A673 (cell line): ENCODE data around the gene ANXA11. TPM values are rescaled to one million over a fixed set of nuclear protein-coding genes. Genes with fewer than 3 reads are reported as not detected.

Experiments
- BruUV-seq: library from RNA; stranded (reverse); fragments of 400-500 nt; replicated peaks from 2 replicates; lab custom pipeline; 2021; lab: Mats Ljungman, UMichigan
- CTCF ChIA-PET: fragments of 300-600 bp; sonication (Branson Sonifier 250); formaldehyde crosslinking; loops from one replicate; lab custom pipeline; 2022; ENCODE audit warnings: antibody characterized with exemption; lab: Charles Lee
- POLR2A ChIA-PET: fragments of 300-600 bp; sonication (Branson Sonifier 250); formaldehyde crosslinking; loops from one replicate; lab custom pipeline; 2022; ENCODE audit warnings: antibody characterized with exemption; ENCODE audit not compliant: low non-redundant PET; lab: Charles Lee
- DNase-seq: peaks from one replicate; pipeline ENCODE4 v3.0.0-alpha.2; 2015; ENCODE audit warnings: low spot score
- H3K27ac ChIP-seq: fragments of 200-600 bp; sonication (generic); 2 replicates; pipeline ENCODE4 v1.5.1; 2016; ENCODE audit warnings: mixed run types, low read depth, mild to moderate bottlenecking, mixed read lengths, antibody characterized with exemption, low read length; ENCODE audit not compliant: poor library complexity, severe bottlenecking
- H3K27me3 ChIP-seq: fragments of 200-600 bp; sonication (generic); replicated peaks from 2 replicates; pipeline ENCODE4 v1.6.1; 2017; ENCODE audit warnings: mixed run types, low read depth, mild to moderate bottlenecking, mixed read lengths, antibody characterized with exemption, low read length; ENCODE audit not compliant: insufficient read depth, poor library complexity
- H3K36me3 ChIP-seq: fragments of 200-600 bp; sonication (generic); 2 replicates; pipeline ENCODE4 v1.6.1; 2016; ENCODE audit warnings: mixed run types, mild to moderate bottlenecking, mixed read lengths, antibody characterized with exemption, low read length; ENCODE audit not compliant: insufficient read depth, poor library complexity, severe bottlenecking
- H3K4me1 ChIP-seq: fragments of 200-600 bp; sonication (generic); 2 replicates; pipeline ENCODE4 v1.6.1; 2017; ENCODE audit warnings: mixed run types, mild to moderate bottlenecking, mixed read lengths, antibody characterized with exemption, low read length; ENCODE audit not compliant: insufficient read depth, poor library complexity, severe bottlenecking
- H3K4me3 ChIP-seq: fragments of 200-600 bp; sonication (generic); 2 replicates; pipeline ENCODE4 v1.5.1; 2016; ENCODE audit warnings: low read depth, mixed run types, mild to moderate bottlenecking, mixed read lengths, low read length; ENCODE audit not compliant: poor library complexity, severe bottlenecking
- H3K9me3 ChIP-seq: fragments of 200-600 bp; sonication (generic); 2 replicates; pipeline ENCODE4 v1.6.1; 2016; ENCODE audit warnings: mixed run types, low read depth, mild to moderate bottlenecking, mixed read lengths, antibody characterized with exemption, low read length; ENCODE audit not compliant: poor library complexity, severe bottlenecking
- CTCF ChIP-seq: fragments of 300-800, 200-600 bp; sonication (generic); conservative IDR thresholded peaks from 2 replicates; pipeline ENCODE4 v1.5.1; 2017; ENCODE audit warnings: low read depth, mild to moderate bottlenecking, antibody characterized with exemption, low read length, moderate library complexity, mixed read lengths
- EZH2 ChIP-seq: fragments of 200-600 bp; sonication (generic); IDR thresholded peaks from 2 replicates; pipeline ENCODE4 v1.6.1; 2017; ENCODE audit warnings: borderline replicate concordance, low read depth, mild to moderate bottlenecking, mixed read lengths, antibody characterized with exemption, low read length; ENCODE audit not compliant: poor library complexity, severe bottlenecking
- intact Hi-C: fragments of 100-400 bp; cut with micrococcal nuclease; formaldehyde crosslinking; loops from one replicate; pipeline ENCODE4 v1.10.0; 2022; ENCODE audit not compliant: unreplicated experiment
- total RNA-seq: library from RNA; stranded (reverse); gene quantifications from 2 replicates; pipeline ENCODE4 v1.2.3, GENCODE V29; 2021

The ANXA11 gene
- total RNA-seq, 1 experiment from 2014 or later: 119 TPM

- no peak overlapping the region for H3K4me3 ChIP-seq
- intact Hi-C loops: no loop called here
- no peak overlapping the region for H3K27ac ChIP-seq
- ChIA-PET CTCF (no interaction called here), POLR2A (no interaction called here)
- no peak for DNase-seq
- no TSS peak for BruUV-seq
- TF ChIP-seq EZH2: no peak
- no peak for TF ChIP-seq CTCF
- peaks cover 5% of the 10 kb centered on the region for H3K36me3 ChIP-seq
- no peaks in the 10 kb centered on the region for H3K27me3 ChIP-seq
- H3K4me1 ChIP-seq: peaks cover 10% of the 10 kb centered on the region
- H3K9me3 ChIP-seq: no peaks in the 10 kb centered on the region
These were observed 37.2 kb downstream of the ANXA11 start for GRCh38 chr10:80168162-80168511.

- intact Hi-C loops: no loop called here
- ChIA-PET POLR2A (no interaction called here), CTCF (no interaction called here)
- H3K4me3 ChIP-seq: no peak overlapping the region
- no TSS peak for BruUV-seq
- H3K9me3 ChIP-seq: no peaks in the 10 kb centered on the region
- peaks cover 5% of the 10 kb centered on the region for H3K36me3 ChIP-seq
- TF ChIP-seq CTCF (no peak), EZH2 (no peak)
- H3K4me1 ChIP-seq: peaks cover 10% of the 10 kb centered on the region
- no peaks in the 10 kb centered on the region for H3K27me3 ChIP-seq
- no peak for DNase-seq
- no peak overlapping the region for H3K27ac ChIP-seq
These were observed 37.7 kb downstream of the ANXA11 start for GRCh38 chr10:80167471-80168161.

- Histone ChIP-seq H3K9me3 (no peaks in the 10 kb centered on the region), H3K27ac (no peak overlapping the region), H3K4me3 (no peak overlapping the region), H3K4me1 (peaks cover 12% of the 10 kb centered on the region), H3K36me3 (peaks cover 5% of the 10 kb centered on the region), H3K27me3 (no peaks in the 10 kb centered on the region)
- BruUV-seq: no TSS peak
- intact Hi-C loops: no loop called here
- CTCF ChIA-PET: no interaction called here
- POLR2A ChIA-PET: no interaction called here
- no peak for DNase-seq
- TF ChIP-seq CTCF: no peak
- TF ChIP-seq EZH2: no peak
These were observed 38.5 kb downstream of the ANXA11 start for GRCh38 chr10:80166581-80167470.
